DMS53 treated with DMSO at 0.1 percent for 48 hours (cell line): ENCODE data around the gene TFAP2B.

Experiments
- DNase-seq: peaks from one replicate; lab custom pipeline; 2025; ENCODE audit not compliant: unreplicated experiment; lab: John Stamatoyannopoulos, UW

Gene TFAP2B

GRCh38 chr6:50818673-50819072 lies at the start of gene TFAP2B:
Gene TFAP2B (plus strand): TSS chr6:50818871. CDS start chr6:50818892, 21 bp downstream.
- no peak for DNase-seq

DNA sequence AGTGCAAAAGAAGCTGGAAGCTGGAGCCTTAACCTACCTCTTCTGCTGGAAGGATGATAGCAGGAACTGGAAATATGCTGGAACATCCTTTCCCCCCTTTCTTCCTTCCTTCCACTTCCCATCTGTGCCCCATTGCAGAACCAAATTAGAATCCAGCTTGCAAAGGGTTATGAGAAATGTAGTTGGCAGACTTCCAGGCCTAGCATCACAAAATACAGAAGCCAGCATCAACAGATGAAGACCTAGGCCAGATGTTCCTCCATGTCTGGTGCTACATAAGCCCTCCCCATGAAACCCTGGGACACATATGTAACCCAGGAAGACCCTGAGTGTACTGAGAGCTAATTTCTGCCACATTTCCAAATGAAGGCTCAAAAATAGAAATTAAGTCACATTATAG lies 40.0 kb upstream of the TFAP2B start:
- no peak for DNase-seq

GRCh38 chr6:50780382-50780781 lies 38.3 kb upstream of the TFAP2B start:
- DNase-seq: no peak

- DNase-seq: no peak
These were observed 32.8 kb upstream of the TFAP2B start for GRCh38 chr6:50785921-50786320.

DNA sequence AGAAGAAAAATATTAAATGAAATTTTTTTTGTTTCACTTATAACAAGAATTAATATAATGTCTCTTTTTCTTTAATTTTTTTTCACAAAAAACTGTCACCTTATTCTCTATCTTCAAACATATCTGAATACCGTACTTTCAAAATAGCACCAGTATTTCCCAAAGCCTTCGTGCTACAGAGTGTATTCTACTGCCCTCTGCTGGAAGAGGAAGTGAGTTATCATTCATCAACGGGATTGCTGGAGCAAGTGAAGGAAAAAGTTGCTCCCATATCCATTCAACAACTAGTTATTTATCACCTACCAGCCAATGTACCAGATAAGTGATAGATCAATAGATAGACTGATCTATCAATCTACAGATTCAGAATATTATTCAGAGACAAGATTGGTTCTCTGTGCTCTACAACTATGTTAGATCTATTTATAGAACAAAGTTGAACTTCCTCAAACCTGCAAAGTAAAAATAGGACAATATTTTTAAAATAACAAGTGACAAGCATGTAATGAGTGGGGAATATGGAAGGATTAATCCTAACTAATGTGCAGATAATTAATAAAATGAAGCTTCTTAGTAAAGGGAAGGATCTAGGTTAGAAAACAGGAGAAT lies 26.7 kb upstream of the TFAP2B start:
- peak; percentile 78 for DNase-seq

GRCh38 chr6:50792771-50793170 lies 25.9 kb upstream of the TFAP2B start:
- DNase-seq: no peak

- DNase-seq: no peak
These were observed 23.1 kb upstream of the TFAP2B start for GRCh38 chr6:50795574-50795973.

- DNase-seq: no peak
These were observed 14.4 kb upstream of the TFAP2B start for GRCh38 chr6:50804283-50804682.

DNA sequence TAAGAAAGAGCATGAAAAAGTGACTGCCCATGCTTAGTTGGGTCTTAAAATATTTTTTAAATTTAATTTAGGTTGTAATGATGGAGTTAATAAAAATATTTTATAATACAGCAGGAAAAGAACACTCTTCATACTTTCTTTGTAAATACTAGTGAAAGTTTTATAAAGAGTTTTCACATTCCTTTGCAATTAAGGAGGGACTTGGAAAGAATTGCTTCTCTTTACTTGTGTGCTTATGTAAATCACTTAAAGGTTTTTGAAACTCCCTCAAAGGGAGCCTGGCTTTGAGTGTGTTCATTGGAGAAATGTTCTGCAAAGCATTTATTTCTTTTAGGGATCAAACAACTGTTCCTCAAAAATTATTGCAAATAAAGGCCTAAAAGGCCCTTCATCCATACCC lies 11.6 kb upstream of the TFAP2B start:
- DNase-seq: no peak

GRCh38 chr6:50815436-50816114 lies 3.1 kb upstream of the TFAP2B start:
- peak; percentile 39 for DNase-seq

- peak; percentile 59 for DNase-seq
These were observed 2.5 kb upstream of the TFAP2B start for GRCh38 chr6:50816115-50816675.

- DNase-seq: no peak
These were observed 1.6 kb upstream of the TFAP2B start for GRCh38 chr6:50816947-50817645.

DNA sequence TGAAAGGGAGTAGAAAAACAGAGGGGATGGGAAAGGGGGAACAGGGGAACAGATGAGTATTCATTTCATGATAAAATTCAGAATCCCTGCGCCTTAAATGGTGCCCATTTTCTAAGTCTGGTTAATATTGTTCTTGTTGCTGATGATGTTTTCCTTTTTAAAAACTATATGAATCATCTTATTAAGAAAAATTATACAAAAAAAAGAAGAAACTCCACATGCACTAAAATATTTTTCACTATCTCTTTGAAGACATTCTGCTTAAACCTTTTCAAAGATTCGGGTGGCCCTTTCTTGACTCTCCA lies 1.1 kb upstream of the TFAP2B start:
- no peak for DNase-seq

DNA sequence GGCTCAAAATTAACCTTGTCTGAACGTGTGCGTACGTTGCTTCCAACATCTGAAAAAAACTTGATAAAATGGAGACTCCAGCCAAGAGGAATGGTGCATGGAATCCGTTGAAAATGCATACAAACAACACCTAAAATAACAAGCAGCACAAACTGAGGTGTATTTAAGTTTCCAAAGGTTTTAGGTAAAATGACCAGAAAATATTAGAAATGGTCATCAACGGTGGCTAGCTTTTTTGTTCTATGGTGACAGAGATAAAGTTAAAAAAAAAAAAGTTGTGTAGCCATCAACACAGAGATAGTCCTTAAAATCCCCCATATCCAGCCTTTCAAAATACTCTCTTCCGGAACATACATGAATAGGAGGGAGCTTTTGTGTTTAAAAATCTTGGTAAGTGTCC lies 651 bp upstream of the TFAP2B start:
- DNase-seq: no peak

GRCh38 chr6:50819466-50819903 lies 814 bp downstream of the TFAP2B start:
- DNase-seq: no peak

- peak; percentile 41 for DNase-seq
These were observed 1.5 kb downstream of the TFAP2B start for GRCh38 chr6:50819904-50820868.

DNA sequence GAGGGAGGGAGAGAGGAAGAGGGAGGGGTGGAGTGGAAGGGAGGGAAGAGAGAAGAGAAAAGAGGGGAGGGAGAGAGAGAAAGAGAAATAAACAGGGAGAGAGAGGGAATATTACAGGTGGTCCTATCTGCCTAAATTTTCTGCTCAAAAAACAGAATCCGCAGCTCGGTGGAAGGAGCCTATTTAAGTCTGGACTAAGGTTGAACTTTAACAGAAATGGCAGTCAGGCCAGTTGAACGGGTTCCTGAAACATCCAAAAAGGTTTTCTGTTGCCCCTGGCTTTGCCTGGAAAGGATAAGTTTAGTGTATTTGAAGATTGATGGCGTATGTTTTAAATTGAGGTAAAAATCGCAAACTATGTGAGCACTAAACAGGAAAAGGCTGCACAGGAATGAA lies 2.2 kb downstream of the TFAP2B start:
- peak; percentile 17 for DNase-seq

DNA sequence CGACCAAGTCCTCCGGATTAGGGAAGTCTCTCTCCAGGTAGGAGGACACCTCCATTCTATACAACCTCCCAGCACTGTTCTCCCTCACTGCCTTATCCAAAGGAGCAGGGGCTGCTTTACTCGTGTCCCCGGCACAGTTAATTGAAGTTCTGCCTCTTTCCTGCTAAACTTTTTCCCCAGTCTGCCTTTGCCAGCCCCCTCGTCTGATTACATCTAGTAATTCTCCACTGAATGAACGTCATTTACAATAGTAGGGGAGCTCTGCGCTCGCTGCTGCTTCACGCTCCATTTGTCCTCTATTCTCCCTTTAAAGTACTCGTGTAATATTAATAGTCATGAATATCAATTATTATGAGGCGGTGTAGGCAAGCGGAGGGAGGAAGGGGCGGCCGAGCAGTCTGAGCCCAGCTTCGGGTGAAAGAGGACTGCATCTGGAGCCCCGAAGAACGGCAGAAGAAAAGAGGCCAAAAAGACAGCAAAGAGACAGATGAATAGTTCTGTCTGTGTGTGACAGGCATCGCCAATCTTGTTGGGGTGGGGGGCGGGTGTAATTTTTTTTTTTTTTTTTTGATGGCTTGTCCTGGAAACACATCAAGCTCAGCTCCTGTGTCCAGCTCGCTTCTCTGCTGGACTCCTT lies 2.9 kb downstream of the TFAP2B start:
- DNase-seq: peak; percentile 16

DNA sequence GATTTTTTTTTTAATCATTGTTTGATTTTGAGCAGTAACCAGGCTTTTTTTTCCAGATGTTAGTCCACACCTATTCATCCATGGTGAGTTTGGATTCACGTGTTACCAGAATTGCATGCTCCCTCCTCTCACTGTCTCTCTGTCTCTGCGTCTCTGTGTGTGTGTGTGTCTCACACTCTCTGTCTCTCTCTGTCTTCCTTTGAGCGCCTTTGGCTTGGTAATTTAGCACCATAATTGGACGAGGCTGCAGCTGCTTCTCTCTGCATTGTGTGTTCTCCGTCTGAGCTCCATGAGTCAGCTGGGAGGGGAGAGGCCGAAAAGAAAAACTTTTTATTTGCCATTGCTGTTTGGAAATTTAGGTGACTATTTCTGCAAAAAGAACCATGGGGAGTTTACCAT lies 3.4 kb downstream of the TFAP2B start:
- no peak for DNase-seq

- DNase-seq: no peak
These were observed 4.6 kb downstream of the TFAP2B start for GRCh38 chr6:50823094-50823920.
